DMS79 (cell line): Measurements from ENCODE around the gene AGER.
"Not testable (repeated sequence)": the region's sequence is repeated elsewhere in the genome, so short reads cannot be mapped to it uniquely, and the experiment has no call there.

ENCODE experiments used
- DNase-seq: peaks from one replicate; lab custom pipeline; 2025; lab: John Stamatoyannopoulos, UW

AGER gene

GRCh38 chr6:32198866-32199265 lies 14.8 kb upstream of the AGER start:
- DNase-seq = no peak

DNA sequence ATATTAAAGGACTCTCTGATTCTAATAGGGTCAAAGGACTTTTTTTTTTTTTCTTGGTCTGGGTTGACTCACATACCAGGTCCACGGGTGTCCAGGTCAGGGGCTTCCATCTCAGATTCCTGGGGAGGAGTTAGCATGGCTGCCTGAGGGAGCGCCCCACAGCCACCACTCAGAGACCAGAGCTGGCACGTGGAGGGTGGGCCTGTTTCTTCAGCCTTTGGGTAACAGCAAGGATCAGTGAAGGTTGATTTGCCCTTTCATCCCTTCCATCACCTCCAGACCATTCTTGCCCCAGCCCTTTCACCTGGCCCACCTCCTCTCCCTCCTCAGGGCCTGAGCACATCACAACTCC lies 14.3 kb upstream of the AGER start:
- no peak for DNase-seq

DNA sequence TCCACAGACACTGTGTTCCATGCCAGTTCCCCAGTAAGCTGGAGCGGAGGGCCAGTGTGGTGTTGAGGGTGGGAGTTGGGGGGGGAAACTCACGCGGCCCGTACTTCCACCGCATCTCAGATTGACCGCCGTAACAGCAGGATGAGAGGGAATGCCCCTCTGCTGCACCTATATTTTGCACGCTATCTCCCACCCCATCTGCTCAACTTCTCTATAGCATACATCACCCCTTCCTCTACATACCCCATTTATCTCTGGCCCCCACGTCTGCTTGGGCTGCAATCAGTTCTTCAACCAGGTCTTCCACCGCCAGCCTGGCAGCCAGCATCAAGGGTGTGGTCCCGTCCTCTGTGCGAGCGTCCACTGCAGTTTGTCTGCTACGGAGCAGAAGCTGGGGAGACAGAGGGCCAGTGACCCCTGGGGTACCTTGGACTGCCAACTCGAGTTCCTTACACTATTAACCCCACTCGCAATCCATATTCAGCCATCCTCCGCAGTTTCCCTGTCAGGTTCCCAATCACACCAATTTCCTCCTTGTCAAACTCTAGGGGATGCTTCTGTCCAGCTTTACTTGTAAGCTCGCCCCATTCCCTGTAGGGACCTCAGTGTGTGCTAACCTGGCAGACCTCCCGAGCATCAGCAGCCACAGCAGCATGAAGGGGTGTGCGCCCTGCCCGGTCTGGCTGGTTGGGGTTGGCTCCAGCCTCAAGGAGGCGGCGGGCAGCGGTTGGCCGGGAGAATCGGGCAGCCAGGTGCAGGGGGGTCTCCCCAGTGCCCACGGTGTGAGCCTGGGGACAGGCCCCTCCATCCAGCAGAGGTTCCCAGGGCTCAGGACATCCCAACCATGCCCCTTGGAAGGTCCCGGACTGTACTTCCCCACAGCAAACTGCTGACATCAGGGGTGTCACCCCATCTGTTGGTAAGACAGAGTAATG lies 12.9 kb upstream of the AGER start:
- DNase-seq = no peak

DNA sequence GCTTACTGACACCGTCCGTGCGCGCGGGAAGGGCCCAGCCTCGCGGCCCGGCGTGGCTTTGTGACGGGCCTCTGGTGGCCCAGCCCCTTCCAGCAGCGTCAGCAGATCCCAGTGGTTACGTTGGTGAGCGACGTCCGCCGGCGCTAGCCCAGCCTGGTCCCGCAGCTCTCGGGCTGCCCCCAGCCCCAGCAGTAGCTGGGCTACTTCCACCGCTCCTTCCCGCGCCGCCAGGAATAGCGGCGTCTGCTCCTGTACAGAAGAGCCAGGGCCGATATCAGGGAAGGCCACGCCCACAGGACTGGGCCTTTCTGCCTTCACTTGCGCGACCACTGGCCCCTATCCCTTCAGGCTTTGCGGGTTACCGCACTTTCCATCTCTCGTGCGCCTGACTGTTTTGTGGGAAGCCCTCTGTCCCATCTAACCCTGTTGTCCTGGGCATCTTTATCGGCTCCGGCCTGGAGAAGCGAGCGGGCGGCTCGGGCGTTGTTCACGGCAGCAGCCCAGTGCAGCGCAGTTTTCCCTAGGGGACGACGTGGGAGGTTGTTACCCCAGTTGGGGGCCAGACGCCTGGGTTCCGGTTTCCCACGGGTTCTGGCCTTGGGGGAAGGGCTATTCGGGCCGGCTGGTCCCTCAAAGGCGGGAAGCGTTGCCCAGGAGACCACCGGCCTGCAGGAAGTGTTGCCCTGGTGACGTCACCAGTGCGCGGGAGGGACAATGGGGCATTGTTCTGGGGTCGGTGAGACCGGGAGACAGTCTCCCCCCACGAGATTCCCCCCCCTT lies 12.0 kb upstream of the AGER start:
- DNase-seq = peak; percentile 83

- peak; percentile 99 for DNase-seq
Measured at GRCh38 chr6:32195652-32195901, 11.5 kb upstream of the AGER start.

GRCh38 chr6:32194825-32195651 lies 11.0 kb upstream of the AGER start:
- no peak for DNase-seq

DNA sequence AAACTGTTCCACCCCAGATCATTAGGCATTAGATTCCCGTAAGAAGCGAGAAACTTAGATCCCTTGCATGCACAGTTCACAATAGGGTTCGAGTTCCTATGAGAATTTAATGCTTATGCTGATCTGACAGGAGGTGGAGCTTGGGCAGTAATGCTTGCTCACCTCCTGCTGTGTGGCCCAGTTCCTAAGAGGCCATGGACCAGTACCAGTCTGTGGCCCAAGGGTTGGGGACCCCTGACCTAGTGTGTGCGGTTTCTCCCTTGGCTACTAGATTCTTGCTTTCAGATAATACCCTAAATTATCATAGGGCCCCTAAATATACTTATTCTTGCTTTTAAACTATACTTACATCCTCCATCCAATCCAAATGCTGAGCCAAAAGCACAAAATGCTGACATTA lies 10.3 kb upstream of the AGER start:
- no peak for DNase-seq

DNA sequence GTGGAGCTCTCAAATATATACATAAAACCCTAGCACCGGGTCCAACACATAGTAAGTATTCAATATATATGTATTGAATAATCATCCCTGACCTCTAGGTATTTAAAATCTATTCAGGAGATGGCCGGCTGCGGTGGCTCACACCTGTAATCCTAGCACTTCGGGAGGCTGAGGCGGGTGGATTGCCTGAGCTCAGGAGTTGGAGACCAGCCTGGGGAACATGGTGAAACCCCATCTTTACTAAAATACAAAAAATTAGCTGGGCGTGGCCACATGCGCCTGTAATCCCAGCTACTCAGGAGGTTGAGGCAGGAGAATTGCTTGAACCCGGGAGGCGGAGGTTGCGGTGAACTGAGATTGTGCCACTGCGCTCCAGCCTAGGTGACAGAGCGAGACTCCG lies 9.0 kb upstream of the AGER start:
- DNase-seq = not testable (repeated sequence)

GRCh38 chr6:32192608-32193039 lies 8.6 kb upstream of the AGER start, which contains the start of gene GPSM3:
Gene GPSM3, minus strand, starts transcription at chr6:32192643. Its CDS starts 130 bp downstream, at chr6:32192513.
- no peak for DNase-seq

- DNase-seq = no peak
Measured at GRCh38 chr6:32191696-32192607, 7.9 kb upstream of the AGER start.

GRCh38 chr6:32190911-32191677 lies 7.0 kb upstream of the AGER start:
- no peak for DNase-seq

GRCh38 chr6:32190054-32190851 lies 6.2 kb upstream of the AGER start, which contains the start of gene PBX2:
Gene PBX2, minus strand, starts transcription at chr6:32190202. Its CDS starts 287 bp downstream, at chr6:32189915.
- DNase-seq = peak; percentile 59

GRCh38 chr6:32189742-32190053 lies 5.6 kb upstream of the AGER start:
- DNase-seq = no peak

GRCh38 chr6:32189069-32189741 lies 5.2 kb upstream of the AGER start:
- DNase-seq = no peak

DNA sequence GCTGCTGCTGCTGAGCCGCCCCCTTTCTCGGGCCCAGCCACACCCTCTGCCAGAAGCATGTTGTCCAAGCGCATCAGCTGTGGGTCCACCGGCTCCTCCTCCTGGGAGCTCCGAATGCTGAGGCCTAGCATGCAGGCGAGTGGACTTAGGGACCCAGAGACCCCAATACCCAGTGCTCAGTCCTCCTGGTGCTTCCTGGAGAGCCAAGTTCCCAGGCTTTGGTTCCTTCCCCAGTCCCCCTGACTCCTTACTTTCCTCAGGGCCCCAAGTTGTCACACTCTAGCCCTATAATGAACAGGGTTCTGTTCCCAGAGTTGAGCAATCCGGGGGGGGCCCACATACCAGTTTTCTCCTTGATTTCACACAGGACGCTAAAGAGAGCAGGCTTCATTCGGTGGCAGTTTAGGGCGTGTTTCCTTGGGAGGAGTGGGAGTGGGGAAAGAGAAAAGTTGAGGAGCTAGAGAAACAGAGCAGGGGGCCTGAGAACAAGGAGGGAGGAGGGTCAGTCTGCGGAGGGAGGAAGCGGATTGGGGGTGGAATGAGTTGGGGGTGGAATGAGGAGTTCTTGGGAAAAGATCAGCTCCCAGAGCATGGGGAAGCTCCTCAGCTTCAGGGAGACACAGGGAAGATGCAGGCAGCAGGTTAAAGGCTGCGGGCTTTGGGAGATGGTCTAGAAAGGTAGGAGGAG lies 4.5 kb upstream of the AGER start:
- DNase-seq = no peak

DNA sequence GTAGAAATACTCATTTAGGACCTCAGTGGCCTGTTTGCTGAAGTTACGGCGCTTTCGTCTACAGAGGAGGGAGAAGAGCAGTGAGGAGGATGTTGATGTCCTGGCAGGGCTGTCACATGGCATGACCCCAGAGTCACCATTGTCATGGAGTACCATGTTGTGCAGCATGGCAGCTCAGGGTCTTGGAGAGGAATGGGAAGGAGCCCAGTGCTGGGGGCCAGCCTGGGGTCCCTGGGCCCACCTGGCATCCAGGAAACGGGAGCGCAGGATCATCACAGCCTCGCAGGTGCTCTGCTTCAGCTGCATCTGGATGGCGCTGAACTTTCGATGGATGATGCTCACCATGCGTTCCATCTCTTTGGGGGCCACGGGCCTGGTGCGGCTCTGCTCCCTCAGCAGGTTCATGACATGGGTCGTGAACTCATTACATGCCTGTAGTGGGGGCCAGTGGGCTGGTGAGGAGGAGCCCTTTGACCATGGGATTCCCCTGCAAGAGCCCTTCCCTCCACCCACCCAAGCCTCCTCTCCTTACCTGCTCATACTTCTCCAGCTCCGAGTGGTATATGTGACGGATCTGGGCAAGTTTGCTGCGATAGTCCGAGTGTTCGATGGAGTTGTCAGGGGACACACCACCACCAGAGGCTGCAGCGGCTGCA lies 3.8 kb upstream of the AGER start:
- DNase-seq = not testable (repeated sequence)

- no peak for DNase-seq
Measured at GRCh38 chr6:32187009-32187709, 3.1 kb upstream of the AGER start.
